H1 (cell line): ENCODE measurements around the gene GSPT1. TPM values are rescaled to one million over a fixed set of nuclear protein-coding genes. Genes with fewer than 3 reads are reported as not detected.

ENCODE experiments used
- CHD7 ChIP-seq: fragments of 300-600 bp; sonication (generic); IDR thresholded peaks from 2 replicates; pipeline ENCODE4 v1.7.1; 2012; ENCODE audit warnings: low read length, moderate library complexity, mild to moderate bottlenecking, inconsistent platforms; ENCODE audit not compliant: insufficient replicate concordance
- polyA plus RNA-seq, 7 experiments: library from polyadenylated mRNA; depleted of rRNA in 3 of 7; stranded (reverse) in 5 of 7; unstranded in 2 of 7; fragments of >200 nt in 5 of 7; fragments of 200-250 nt in 2 of 7; gene quantifications; 1 replicate in 5 of 7; 2 replicates in 1 of 7; 4 replicates in 1 of 7; pipeline versions ENCODE4 v1.2.1 to v1.2.3, GENCODE V29; 2011 to 2013; ENCODE audit warnings: missing spikeins in 2 of 7, mixed read lengths in 2 of 7
- total RNA-seq: library from RNA; stranded (reverse); fragmentation: NEBNext Ultra II Directional; extraction: Animal tissue kit (Norgen Biotek cat#: 25700); gene quantifications from 2 replicates; pipeline ENCODE4 v1.2.1, GENCODE V29; 2021

Gene GSPT1
- total and polyA plus RNA-seq, 2 of the 8 experiments (the other 6 are each of a cell fraction or from before 2014, with no cell fraction given), result 51.0 to 204 TPM

DNA sequence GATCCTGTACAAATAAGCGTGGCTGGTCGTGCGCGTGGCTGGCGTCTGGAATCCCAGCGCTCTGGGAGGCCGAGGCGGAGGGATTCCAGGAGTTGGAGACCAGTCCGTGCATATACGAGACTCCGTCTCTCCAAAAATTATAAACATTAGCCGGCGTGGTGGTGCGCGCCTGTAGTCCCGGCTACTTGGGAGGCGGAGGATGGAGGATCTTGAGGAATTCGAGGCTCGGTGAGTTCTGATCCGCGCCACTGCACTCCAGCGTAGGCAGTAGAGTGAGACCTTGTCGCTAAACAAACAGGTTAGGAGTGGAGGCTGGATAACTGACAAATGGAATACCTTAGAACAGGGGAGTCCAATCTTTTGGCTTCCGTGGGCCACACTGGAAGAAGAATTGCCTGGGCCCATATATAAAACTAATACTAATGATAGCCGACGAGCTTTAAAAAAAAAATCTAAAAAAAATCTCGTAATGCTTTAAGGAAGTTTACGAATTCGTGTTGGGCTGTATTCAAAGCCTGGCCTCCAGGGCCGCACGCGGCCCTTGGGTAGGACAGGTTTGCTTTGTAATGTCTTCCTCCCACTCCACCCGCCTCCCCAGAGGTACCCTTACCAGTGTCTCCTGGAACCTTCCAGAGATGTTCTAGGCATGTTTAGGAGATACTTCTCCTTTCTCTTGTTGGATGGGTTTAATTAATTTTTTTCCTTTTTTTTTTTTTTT lies 63.5 kb downstream of the GSPT1 start (continued):
- TF ChIP-seq CHD7, result no peak
